IMR-90 (cell line): ENCODE results near the gene SBK2. TPM values are rescaled to one million over a fixed set of nuclear protein-coding genes. Genes with fewer than 3 reads are reported as not detected.

ENCODE experiments used
- ATAC-seq: fragments of 200-7000 bp; cut with Tn5 transposase; 2 replicates; pipeline ENCODE4 v1.9.1; 2020; ENCODE audit warnings: low read depth, mild to moderate bottlenecking, moderate library complexity
- BruUV-seq: library from RNA; stranded (reverse); fragments of 400-500 nt; replicated peaks from 2 replicates; lab custom pipeline; 2021; lab: Mats Ljungman, UMichigan
- CTCF ChIA-PET: fragments of 300-600 bp; formaldehyde crosslinking; extraction: SDS; loops from one replicate; lab custom pipeline; 2021; ENCODE audit warnings: antibody characterized with exemption; lab: Yijun Ruan, JAX
- POLR2A ChIA-PET: fragments of 300-600 bp; sonication (Branson Sonifier 250); formaldehyde crosslinking; loops from one replicate; lab custom pipeline; 2022; ENCODE audit warnings: antibody characterized with exemption; ENCODE audit not compliant: unreplicated experiment; lab: Charles Lee
- DNase-seq: peaks from one replicate; pipeline ENCODE4 v3.0.0; 2013
- H2AFZ ChIP-seq: replicated peaks from 2 replicates; pipeline ENCODE3; 2013; ENCODE audit warnings: low read length, mild to moderate bottlenecking; ENCODE audit not compliant: poor library complexity
- H2AK5ac ChIP-seq: 2 replicates; pipeline ENCODE4 v1.6.1; 2013; ENCODE audit warnings: low read depth, low read length, inconsistent platforms
- H2AK9ac ChIP-seq: replicated peaks from 2 replicates; pipeline ENCODE3; 2013; ENCODE audit warnings: mild to moderate bottlenecking, low read depth, low read length, moderate library complexity; ENCODE audit not compliant: poor library complexity
- H2BK120ac ChIP-seq: 2 replicates; pipeline ENCODE4 v1.6.1; 2013; ENCODE audit warnings: low read depth, low read length, inconsistent platforms
- H2BK15ac ChIP-seq: 3 replicates; pipeline ENCODE4 v1.6.1; 2013; ENCODE audit warnings: low read depth, low read length, inconsistent platforms
- H2BK20ac ChIP-seq: 2 replicates; pipeline ENCODE4 v1.6.1; 2013; ENCODE audit warnings: low read depth, mild to moderate bottlenecking, inconsistent platforms, low read length, moderate library complexity
- H2BK5ac ChIP-seq: 2 replicates; pipeline ENCODE4 v1.6.1; 2013; ENCODE audit warnings: mild to moderate bottlenecking, low read depth, low read length, inconsistent platforms; ENCODE audit not compliant: poor library complexity, severe bottlenecking
- H3K14ac ChIP-seq: replicated peaks from 2 replicates; pipeline ENCODE4 v1.6.1; 2013; ENCODE audit warnings: low read depth, low read length, inconsistent platforms
- H3K18ac ChIP-seq: 2 replicates; pipeline ENCODE4 v1.6.1; 2013; ENCODE audit warnings: low read depth, low read length, control low read depth
- H3K23ac ChIP-seq: 2 replicates; pipeline ENCODE4 v1.6.1; 2013; ENCODE audit warnings: low read depth, low read length, inconsistent platforms
- H3K27ac ChIP-seq: 2 replicates; pipeline ENCODE4 v1.5.1; 2013; ENCODE audit warnings: mild to moderate bottlenecking, control low read depth, low read length; ENCODE audit not compliant: insufficient read depth
- H3K27me3 ChIP-seq: 2 replicates; pipeline ENCODE4 v1.6.1; 2013; ENCODE audit warnings: low read length; ENCODE audit not compliant: control insufficient read depth, insufficient read depth
- H3K36me3 ChIP-seq: 2 replicates; pipeline ENCODE4 v1.6.1; 2013; ENCODE audit warnings: low read length, mixed read lengths; ENCODE audit not compliant: control insufficient read depth, insufficient read depth
- H3K4ac ChIP-seq: 2 replicates; pipeline ENCODE4 v1.6.1; 2013; ENCODE audit warnings: low read depth, low read length, inconsistent platforms
- H3K4me1 ChIP-seq: 2 replicates; pipeline ENCODE4 v1.6.1; 2013; ENCODE audit warnings: low read length, mixed read lengths; ENCODE audit not compliant: control insufficient read depth, insufficient read depth
- H3K4me2 ChIP-seq: 2 replicates; pipeline ENCODE4 v1.6.1; 2013; ENCODE audit warnings: low read depth, mild to moderate bottlenecking, control low read depth, low read length, moderate library complexity
- H3K4me3 ChIP-seq: 2 replicates; pipeline ENCODE4 v1.5.1; 2013; ENCODE audit warnings: low read depth, mild to moderate bottlenecking, control low read depth, low read length, moderate library complexity; ENCODE audit not compliant: insufficient read depth
- H3K56ac ChIP-seq: 2 replicates; pipeline ENCODE4 v1.6.1; 2013; ENCODE audit warnings: low read length, inconsistent platforms; ENCODE audit not compliant: insufficient read depth; ENCODE audit errors: extremely low read depth
- H3K79me1 ChIP-seq, 2 experiments: 2 replicates each; pipeline ENCODE4 v1.6.1; 2013; ENCODE audit warnings: low read length in 2 of 2, inconsistent platforms in 1 of 2, low read depth in 1 of 2
- H3K9ac ChIP-seq: 2 replicates; pipeline ENCODE4 v1.6.1; 2013; ENCODE audit warnings: low read depth, low read length, control low read depth
- H3K9me1 ChIP-seq: 2 replicates; pipeline ENCODE4 v1.6.1; 2013; ENCODE audit warnings: low read length, inconsistent platforms; ENCODE audit not compliant: insufficient read depth
- H3K9me3 ChIP-seq: 2 replicates; pipeline ENCODE4 v1.6.1; 2013; ENCODE audit warnings: low read length; ENCODE audit not compliant: control insufficient read depth, insufficient read depth
- H4K20me1 ChIP-seq: 2 replicates; pipeline ENCODE4 v1.6.1; 2013; ENCODE audit warnings: low read length, inconsistent platforms; ENCODE audit not compliant: insufficient read depth
- H4K5ac ChIP-seq: 2 replicates; pipeline ENCODE4 v1.6.1; 2013; ENCODE audit warnings: mild to moderate bottlenecking, low read depth, low read length, control low read depth
- H4K8ac ChIP-seq, 2 experiments: 2 replicates each; pipeline ENCODE4 v1.6.1; 2013; ENCODE audit warnings: low read depth in 2 of 2, low read length in 2 of 2, control low read depth in 1 of 2, inconsistent platforms in 1 of 2
- H4K91ac ChIP-seq: 2 replicates; pipeline ENCODE4 v1.6.1; 2013; ENCODE audit warnings: low read depth, low read length, inconsistent platforms; ENCODE audit not compliant: insufficient read depth
- BHLHE40 ChIP-seq: fragments of 150-350 bp; IDR thresholded peaks from 2 replicates; pipeline ENCODE4 v1.6.1; 2016; ENCODE audit warnings: mild to moderate bottlenecking, low read depth, low read length
- CEBPB ChIP-seq: IDR thresholded peaks from 2 replicates; pipeline ENCODE4 v1.6.1; 2012; ENCODE audit warnings: low read depth, low read length, improper control_type of control experiment
- CHD1 ChIP-seq: IDR thresholded peaks from 2 replicates; pipeline ENCODE4 v1.6.1; 2012; ENCODE audit warnings: low read depth, low read length, improper control_type of control experiment
- CTCF ChIP-seq: conservative IDR thresholded peaks from 2 replicates; pipeline ENCODE4 v1.5.1; 2012; ENCODE audit warnings: mild to moderate bottlenecking, low read depth, low read length, improper control_type of control experiment
- ELK1 ChIP-seq: fragments of 150-350 bp; IDR thresholded peaks from 2 replicates; pipeline ENCODE4 v1.6.1; 2016; ENCODE audit warnings: low read depth, mild to moderate bottlenecking, low read length, moderate library complexity, borderline replicate concordance
- FOS ChIP-seq: fragments of 150-350 bp; IDR thresholded peaks from 2 replicates; pipeline ENCODE4 v1.6.1; 2016; ENCODE audit warnings: low read depth, low read length
- MAFK ChIP-seq: IDR thresholded peaks from 2 replicates; pipeline ENCODE4 v1.6.1; 2012; ENCODE audit warnings: low read depth, low read length, improper control_type of control experiment
- MAZ ChIP-seq: IDR thresholded peaks from 2 replicates; pipeline ENCODE4 v1.6.1; 2012; ENCODE audit warnings: low read depth, mild to moderate bottlenecking, low read length, improper control_type of control experiment, moderate library complexity, borderline replicate concordance
- MXI1 ChIP-seq: IDR thresholded peaks from 2 replicates; pipeline ENCODE4 v1.6.1; 2012; ENCODE audit warnings: low read depth, mild to moderate bottlenecking, low read length, moderate library complexity, borderline replicate concordance
- NFE2L2 ChIP-seq: fragments of 150-350 bp; IDR thresholded peaks from 2 replicates; pipeline ENCODE4 v1.6.1; 2016; ENCODE audit warnings: low read depth, mild to moderate bottlenecking, low read length
- POLR2A ChIP-seq: IDR thresholded peaks from 2 replicates; pipeline ENCODE4 v1.6.1; 2012; ENCODE audit warnings: mild to moderate bottlenecking, low read depth, low read length
- RAD21 ChIP-seq: IDR thresholded peaks from 2 replicates; pipeline ENCODE4 v1.6.1; 2012; ENCODE audit warnings: low read length, improper control_type of control experiment
- RFX5 ChIP-seq: IDR thresholded peaks from 2 replicates; pipeline ENCODE4 v1.8.0; 2012; ENCODE audit warnings: low read depth, mild to moderate bottlenecking, low read length, moderate library complexity
- SMC3 ChIP-seq: fragments of 150-350 bp; IDR thresholded peaks from 2 replicates; pipeline ENCODE4 v1.6.1; 2016; ENCODE audit warnings: low read depth, mild to moderate bottlenecking, antibody characterized with exemption, low read length, moderate library complexity
- USF2 ChIP-seq: fragments of 150-350 bp; IDR thresholded peaks from 2 replicates; pipeline ENCODE4 v1.6.1; 2017; ENCODE audit warnings: mild to moderate bottlenecking, antibody characterized with exemption, low read length, low read depth
- WGBS, 2 experiments: methylation state at CpG; one replicate each; pipeline versions ENCODE4 v1.1.5 to v1.1.7; 2013; ENCODE audit warnings: missing lambda C conversion rate in 2 of 2; ENCODE audit not compliant: insufficient read length in 1 of 2; ENCODE audit errors: extremely low coverage in 2 of 2; 5-methylcytosine and 5-hydroxymethylcytosine counted together
- dilution Hi-C: fragments of 300-500 bp; cut with HindIII; formaldehyde crosslinking; loops from one replicate; pipeline ENCODE4 v1.14.3; 2018; ENCODE audit warnings: low sequenced_read_pairs; ENCODE audit not compliant: unreplicated experiment
- in situ Hi-C: fragments of 300-500 bp; cut with MboI; formaldehyde crosslinking; loops from 3 replicates; pipeline ENCODE4 v1.14.3; 2019; ENCODE audit warnings: low sequenced_read_pairs, inconsistent platforms, mixed read lengths
- intact Hi-C: fragments of 100-400 bp; cut with micrococcal nuclease; formaldehyde crosslinking; loops from 2 replicates; pipeline ENCODE4 v1.10.0; 2022
- polyA plus RNA-seq, 3 experiments: library from polyadenylated mRNA; depleted of rRNA; stranded (reverse); fragments of >200 nt; gene quantifications; 2 replicates each; pipeline ENCODE4 v1.2.3, GENCODE V29; 2012; ENCODE audit warnings: low replicate concordance in 1 of 3
- total RNA-seq: library from RNA; depleted of rRNA; stranded (reverse); fragments of >200 nt; gene quantifications from 2 replicates; pipeline ENCODE4 v1.2.3, GENCODE V29; 2012

The SBK2 gene
- total and polyA plus RNA-seq, 2 of the 4 experiments (the other 2 are of a cell fraction): 0.48 TPM; not detected in 1

GRCh38 chr19:55527197-55528029, 9.5 kb downstream of the SBK2 start:
- no peak overlapping the region for H3K18ac ChIP-seq
- no peak overlapping the region for H3K9ac ChIP-seq
- peak overlapping the region; percentile 6 for H2AFZ ChIP-seq
- peaks cover 5% of the 10 kb centered on the region for H3K4me1 ChIP-seq
- H3K27me3 ChIP-seq: no peaks in the 10 kb centered on the region
- POLR2A ChIA-PET: no interaction called here
- in situ Hi-C loops (no loop called here), dilution Hi-C loops (no loop called here), intact Hi-C loops (no loop called here)
- H3K79me1 ChIP-seq: 0 out of 4 replicates have a peak, but pooled peaks cover 0 to 4% of the 10 kb centered on the region in 2 experiments
- no peak overlapping the region for H4K5ac ChIP-seq
- no peak overlapping the region for H2BK120ac ChIP-seq
- H3K23ac ChIP-seq: no peak overlapping the region
- H4K8ac ChIP-seq: no peak overlapping the region
- no peak overlapping the region for H3K56ac ChIP-seq
- ATAC-seq (no peak), DNase-seq (no peak)
- no peak overlapping the region for H3K27ac ChIP-seq
- no peak overlapping the region; the same call in 1 of the 2 replicates for H3K14ac ChIP-seq
- H3K4me3 ChIP-seq: no peak overlapping the region
- H4K91ac ChIP-seq: no peak overlapping the region
- no peaks in the 10 kb centered on the region for H3K9me3 ChIP-seq
- no TSS peak for BruUV-seq
- H3K4ac ChIP-seq: no peak overlapping the region; the same call in 1 of the 2 replicates
- CTCF ChIA-PET: interaction anchor here (0.7 kb wide), 1 partner anchor 17 kb away, joined by 3 read pairs; no protein-coding TSS in a partner anchor
- peaks cover 14% of the 10 kb centered on the region for H3K9me1 ChIP-seq
- H3K4me2 ChIP-seq: no peak overlapping the region
- H4K20me1 ChIP-seq: no peaks in the 10 kb centered on the region
- H2BK20ac ChIP-seq: no peak overlapping the region
- WGBS, 2 experiments: 86% methylated on average over 18 of the region's 22 CpGs; no CpG with 5 or more reads in 1 of the 2 experiments
- H3K36me3 ChIP-seq: no peaks in the 10 kb centered on the region
- no peak overlapping the region for H2AK9ac ChIP-seq
- H2AK5ac ChIP-seq: no peak overlapping the region
- no peak overlapping the region for H2BK5ac ChIP-seq
- no peak overlapping the region for H2BK15ac ChIP-seq
- TF ChIP-seq RAD21 (no peak), BHLHE40 (no peak), USF2 (no peak), NFE2L2 (no peak), ELK1 (no peak), CHD1 (no peak), MXI1 (no peak), POLR2A (no peak), FOS (no peak), CTCF (no peak), MAFK (no peak), SMC3 (no peak), RFX5 (no peak), MAZ (no peak), CEBPB (no peak)
